GM10266 (cell line): ENCODE results near the gene TMEM198.

Source experiments
- DNase-seq: peaks from one replicate; pipeline ENCODE4 v3.0.0; 2012; ENCODE audit errors: extremely low spot score
- TF ChIP-seq, protein P1 (sequence below): IDR thresholded peaks from 2 replicates; pipeline ENCODE4 v1.5.1; 2012; ENCODE audit warnings: mild to moderate bottlenecking, low read depth; ENCODE audit not compliant: control insufficient read depth, insufficient read depth; ENCODE audit errors: missing control alignments

Gene TMEM198

DNA sequence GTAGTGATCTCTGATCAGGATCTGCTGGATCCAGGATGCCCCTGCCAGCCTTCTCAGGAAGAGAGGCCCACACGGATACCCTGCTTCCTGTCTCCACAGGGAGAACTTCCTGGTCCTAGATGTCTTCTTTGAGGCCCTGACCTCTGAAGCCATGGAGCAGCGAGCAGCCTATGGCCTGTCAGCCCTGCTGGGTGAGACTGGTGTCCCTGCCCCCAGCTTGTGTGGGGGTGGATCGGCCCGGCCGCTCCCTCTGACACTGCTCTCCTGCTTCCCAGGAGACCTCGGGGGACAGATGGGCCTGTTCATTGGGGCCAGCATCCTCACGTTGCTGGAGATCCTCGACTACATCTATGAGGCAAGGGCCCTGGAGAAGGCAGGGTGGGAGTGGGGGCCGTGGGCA is 6.9 kb upstream of the TMEM198 start:
- DNase-seq: no peak
- TF ChIP-seq, protein P1, sequence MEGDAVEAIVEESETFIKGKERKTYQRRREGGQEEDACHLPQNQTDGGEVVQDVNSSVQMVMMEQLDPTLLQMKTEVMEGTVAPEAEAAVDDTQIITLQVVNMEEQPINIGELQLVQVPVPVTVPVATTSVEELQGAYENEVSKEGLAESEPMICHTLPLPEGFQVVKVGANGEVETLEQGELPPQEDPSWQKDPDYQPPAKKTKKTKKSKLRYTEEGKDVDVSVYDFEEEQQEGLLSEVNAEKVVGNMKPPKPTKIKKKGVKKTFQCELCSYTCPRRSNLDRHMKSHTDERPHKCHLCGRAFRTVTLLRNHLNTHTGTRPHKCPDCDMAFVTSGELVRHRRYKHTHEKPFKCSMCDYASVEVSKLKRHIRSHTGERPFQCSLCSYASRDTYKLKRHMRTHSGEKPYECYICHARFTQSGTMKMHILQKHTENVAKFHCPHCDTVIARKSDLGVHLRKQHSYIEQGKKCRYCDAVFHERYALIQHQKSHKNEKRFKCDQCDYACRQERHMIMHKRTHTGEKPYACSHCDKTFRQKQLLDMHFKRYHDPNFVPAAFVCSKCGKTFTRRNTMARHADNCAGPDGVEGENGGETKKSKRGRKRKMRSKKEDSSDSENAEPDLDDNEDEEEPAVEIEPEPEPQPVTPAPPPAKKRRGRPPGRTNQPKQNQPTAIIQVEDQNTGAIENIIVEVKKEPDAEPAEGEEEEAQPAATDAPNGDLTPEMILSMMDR: no peak

DNA sequence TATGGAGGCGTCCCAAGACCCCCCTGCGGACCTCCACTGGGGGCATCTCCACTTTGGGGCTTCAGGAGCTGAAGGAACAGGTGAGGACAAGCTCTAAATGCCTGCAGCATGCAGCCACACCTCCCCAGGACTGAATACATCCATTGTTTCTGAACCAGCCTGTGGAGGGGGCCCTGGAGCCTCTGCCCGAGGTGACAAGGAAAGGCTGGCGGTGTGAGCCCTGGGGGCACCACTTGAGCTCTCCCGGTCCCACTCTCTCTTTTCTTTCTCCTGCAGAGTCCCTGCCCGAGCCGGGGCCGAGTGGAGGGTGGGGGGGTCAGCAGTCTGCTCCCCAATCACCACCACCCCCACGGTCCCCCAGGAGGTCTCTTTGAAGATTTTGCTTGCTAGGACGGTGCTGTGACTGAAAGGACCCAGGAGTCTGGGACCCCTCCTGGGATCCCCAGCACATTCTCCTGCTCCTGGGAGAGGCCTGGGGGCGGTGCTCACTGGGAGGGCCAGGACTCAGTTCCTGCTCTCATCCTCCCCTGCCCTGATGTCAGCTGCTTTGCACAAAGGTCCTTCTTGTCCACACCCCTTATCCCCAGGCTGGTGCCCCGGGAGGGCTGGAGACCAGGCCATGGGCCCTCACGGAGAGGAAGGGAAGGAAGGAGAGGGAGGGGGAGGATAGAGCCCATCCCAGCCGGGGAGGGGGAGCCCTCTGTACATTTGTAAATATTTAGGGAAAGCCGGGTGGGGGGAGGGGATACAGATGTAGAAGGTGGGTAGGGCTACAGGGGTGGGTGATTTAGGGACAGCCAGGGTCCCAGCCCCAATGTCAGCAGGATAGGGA is 6.0 kb upstream of the TMEM198 start:
- TF ChIP-seq, protein P1: no peak
- DNase-seq: no peak

DNA sequence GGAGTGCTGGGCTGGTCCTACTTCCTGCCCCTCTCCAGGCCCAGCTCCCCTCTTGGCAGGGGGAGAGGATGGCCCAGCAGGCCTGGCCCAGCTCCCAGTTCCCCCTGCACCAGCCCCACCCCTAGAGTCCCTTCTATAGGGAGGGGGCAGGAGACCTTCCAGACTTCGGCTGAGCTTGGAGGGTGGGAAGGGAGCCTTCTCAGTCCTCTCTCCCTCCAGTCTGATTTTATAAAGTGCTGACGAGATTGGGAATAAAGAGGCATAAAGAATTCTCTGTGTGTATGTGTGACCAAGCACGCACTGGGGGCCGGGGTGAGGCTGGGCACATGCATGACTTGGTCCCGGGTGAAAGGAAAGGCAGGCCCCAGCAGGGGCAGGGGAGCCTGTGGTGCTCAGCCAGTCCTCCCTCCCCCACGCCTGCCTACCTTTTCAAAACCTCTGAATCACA is 5.3 kb upstream of the TMEM198 start:
- TF ChIP-seq, protein P1: no peak
- DNase-seq: no peak

DNA sequence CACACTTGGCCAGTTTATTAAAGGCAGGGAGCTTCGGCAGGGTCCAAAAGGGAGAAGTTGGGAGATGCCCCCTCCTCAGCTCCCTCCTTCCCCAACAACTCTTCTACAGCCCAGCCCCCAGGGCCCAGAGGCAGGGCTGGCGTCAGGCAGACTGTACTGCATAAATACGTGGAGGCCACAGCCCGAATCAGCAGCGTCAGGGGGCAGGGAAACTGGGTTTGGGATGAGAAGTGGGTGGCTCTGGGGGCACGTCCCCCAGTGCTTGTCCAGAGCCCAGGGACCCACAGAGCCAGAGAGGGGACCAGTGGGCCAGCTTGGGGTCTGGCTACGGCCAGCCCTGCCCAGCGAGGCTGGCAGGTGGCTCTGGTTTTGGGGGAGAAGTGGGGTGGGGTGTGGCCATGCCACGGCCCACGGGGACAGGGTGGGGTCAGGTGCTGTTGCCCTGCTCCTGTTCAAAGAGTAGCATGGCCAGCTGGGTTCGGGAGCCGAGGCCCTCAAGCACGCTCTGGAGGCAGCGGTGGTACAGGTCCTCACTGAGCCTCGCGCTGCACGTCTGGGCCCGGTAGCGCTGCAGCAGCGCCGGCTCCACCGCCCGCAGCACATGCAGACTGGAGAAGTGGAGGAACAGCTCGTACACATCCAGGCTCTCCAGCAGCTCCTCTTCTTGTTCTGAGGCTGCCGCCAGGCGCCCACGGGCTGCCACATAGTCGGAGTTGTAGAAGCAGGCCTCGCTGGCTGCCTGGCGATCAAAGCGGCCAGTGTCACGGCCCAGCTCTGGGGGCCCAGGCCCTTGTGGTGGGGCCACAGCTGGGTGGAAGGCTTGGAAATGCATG is 4.7 kb upstream of the TMEM198 start:
- DNase-seq: no peak
- TF ChIP-seq, protein P1: no peak

DNA sequence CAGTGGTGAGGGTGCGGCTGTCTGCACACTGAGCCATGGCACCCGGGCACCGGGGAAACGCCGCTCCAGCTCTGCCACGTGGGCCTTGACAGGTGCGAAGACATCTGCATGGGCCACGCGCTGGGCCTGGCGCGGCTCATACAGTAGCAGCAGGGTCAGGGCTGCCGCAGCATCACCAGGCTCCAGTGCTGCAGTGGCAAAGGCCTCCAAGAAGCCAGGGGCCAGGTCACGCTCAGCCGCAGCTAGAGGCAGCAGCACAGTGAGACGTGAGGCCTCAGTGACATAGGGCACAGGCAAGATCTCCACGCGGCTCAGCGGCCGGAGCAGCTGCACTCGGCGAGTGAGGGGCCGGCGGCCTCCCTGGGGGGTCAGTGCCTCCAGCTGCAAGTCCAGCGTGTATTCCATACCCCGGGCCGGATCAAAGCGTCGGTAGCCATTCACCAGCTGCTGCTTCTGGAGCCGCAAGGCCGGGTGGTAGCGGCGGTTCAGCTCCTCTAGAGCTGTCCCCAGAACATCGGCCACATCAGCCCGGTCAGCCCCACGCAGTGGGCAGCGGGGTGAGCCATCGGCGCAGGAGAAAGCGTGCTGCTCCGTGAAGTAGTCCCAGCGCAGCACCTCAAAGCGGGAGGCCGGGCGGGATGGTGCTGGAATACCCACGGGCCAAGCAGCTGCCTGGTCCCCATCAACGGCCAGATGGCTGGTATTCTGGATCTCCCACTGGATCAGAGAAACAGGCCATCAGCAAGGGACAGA is 3.7 kb upstream of the TMEM198 start:
- TF ChIP-seq, protein P1: no peak
- no peak for DNase-seq

DNA sequence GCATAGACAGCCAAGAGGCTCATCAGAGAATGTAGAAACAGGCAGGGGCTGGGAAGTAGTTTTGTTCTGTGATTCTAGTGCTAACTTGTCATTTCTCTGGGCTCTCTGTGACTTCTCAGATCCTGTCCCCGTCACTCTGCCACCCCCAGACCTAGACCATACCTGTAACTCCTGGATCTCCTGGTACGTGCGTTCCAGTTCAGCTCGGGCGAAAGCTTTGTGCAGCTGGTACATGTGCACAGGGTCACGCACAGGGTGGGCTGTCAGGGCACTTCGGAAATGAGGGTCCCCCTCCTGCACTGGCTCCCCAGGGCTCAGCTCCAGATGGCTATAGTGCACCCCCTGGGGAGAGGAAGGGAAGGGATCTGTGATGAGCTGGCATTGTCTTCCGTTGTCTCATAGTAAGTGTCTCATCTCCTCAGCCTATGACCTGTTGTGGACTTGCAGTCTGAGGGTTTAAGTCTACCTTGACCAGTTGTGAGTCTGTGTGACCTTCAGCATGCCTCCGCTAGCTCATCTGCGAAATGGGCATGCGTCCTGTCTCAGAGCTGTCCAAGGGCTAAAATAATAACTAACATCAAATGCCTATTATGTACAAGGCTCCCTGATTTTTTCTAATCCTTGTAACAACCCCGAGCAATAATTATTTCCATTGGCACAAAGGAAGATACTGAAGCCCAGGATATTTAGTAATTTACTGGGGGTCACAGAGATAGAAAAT is 2.9 kb upstream of the TMEM198 start:
- no peak for DNase-seq
- TF ChIP-seq, protein P1: no peak
